ENCODE data around the gene KLHL8.

- TF ChIP-seq CTCF (IDR thresholded peaks at IDR 0.05) (no peak), POLR2A (IDR thresholded peaks at IDR 0.05) (no peak)
Observed at GRCh38 chr4:87230806-87231205, 10.4 kb upstream of the KLHL8 start.

Measured in adrenal gland (tissue), 5 donors.